HCT116 (cell line): ENCODE results near the gene MYH11. TPM values are rescaled to one million over a fixed set of nuclear protein-coding genes. Genes with fewer than 3 reads are reported as not detected.

Experiments
- ATAC-seq: fragments of 200-7000 bp; cut with Tn5 transposase; 2 replicates; pipeline ENCODE4 v1.9.1; 2020; ENCODE audit warnings: mild to moderate bottlenecking, moderate library complexity
- BruUV-seq: library from RNA; stranded (reverse); fragments of 400-500 nt; replicated peaks from 2 replicates; lab custom pipeline; 2021; lab: Mats Ljungman, UMichigan
- CTCF ChIA-PET: fragments of 300-600 bp; sonication (Branson Sonifier 250); formaldehyde crosslinking; loops from one replicate; lab custom pipeline; 2021; ENCODE audit warnings: antibody characterized with exemption; lab: Charles Lee
- POLR2A ChIA-PET: fragments of 300-600, 350-600 bp; sonication (Branson Sonifier 250); formaldehyde crosslinking; loops from one replicate; lab custom pipeline; 2021; ENCODE audit warnings: antibody characterized with exemption; lab: Charles Lee
- RAD21 ChIA-PET, 2 experiments: fragments of 300-600 bp; sonication (Branson Sonifier 250); formaldehyde crosslinking; loops; one replicate each; lab custom pipeline; 2023; ENCODE audit warnings: low total read pairs in 2 of 2; ENCODE audit not compliant: uncharacterized antibody in 2 of 2, unreplicated experiment in 2 of 2, low non-redundant PET in 1 of 2; lab: Charles Lee
- DNase-seq: peaks from one replicate; pipeline ENCODE4 v3.0.0-alpha.2; 2010; ENCODE audit warnings: low read depth, low spot score
- H2AFZ ChIP-seq: fragments of 200-600 bp; shearing (Covaris generic), sonication (generic); 2 replicates; pipeline ENCODE4 v1.6.1; 2017; ENCODE audit warnings: low read depth, mixed run types, mixed read lengths, antibody characterized with exemption, low read length; ENCODE audit not compliant: poor library complexity, severe bottlenecking
- H3K27ac ChIP-seq: 2 replicates; pipeline ENCODE4 v1.5.1; 2012; ENCODE audit warnings: low read depth, low read length
- H3K27me3 ChIP-seq: fragments of 200-600 bp; sonication (generic); 2 replicates; pipeline ENCODE4 v1.6.1; 2016; ENCODE audit warnings: mixed run types, low read length, mixed read lengths; ENCODE audit not compliant: insufficient read depth
- H3K36me3 ChIP-seq, 2 experiments: fragments of 200-500 bp in 1 of 2; fragments of 200-600 bp in 1 of 2; sonication (Bioruptor generic) in 1 of 2; sonication (generic) in 1 of 2; 2 replicates each; pipeline versions ENCODE4 v1.5.1 to v1.6.1; 2014 to 2016; ENCODE audit warnings: low read length in 2 of 2, inconsistent platforms in 1 of 2, mixed read lengths in 1 of 2, mixed run types in 1 of 2; ENCODE audit not compliant: insufficient read depth in 2 of 2, control insufficient read depth in 1 of 2
- H3K4me1 ChIP-seq, 2 experiments: fragments of 200-600 bp in 1 of 2; sonication (generic) in 1 of 2; 2 replicates each; pipeline versions ENCODE4 v1.5.1 to v1.6.1; 2012 to 2017; ENCODE audit warnings: low read length in 2 of 2, inconsistent platforms in 1 of 2, mild to moderate bottlenecking in 1 of 2, mixed read lengths in 1 of 2, mixed run types in 1 of 2, moderate library complexity in 1 of 2; ENCODE audit not compliant: insufficient read depth in 2 of 2, control insufficient read depth in 1 of 2
- H3K4me2 ChIP-seq: fragments of 200-600 bp; sonication (generic); 2 replicates; pipeline ENCODE4 v1.6.1; 2017; ENCODE audit warnings: mixed run types, low read length, mixed read lengths
- H3K4me3 ChIP-seq, 2 experiments: fragments of 200-600 bp in 1 of 2; sonication (generic) in 1 of 2; replicated peaks in 1 of 2; 2 replicates each; pipeline ENCODE4 v1.5.1; 2011 to 2016; ENCODE audit warnings: low read length in 2 of 2, control low read depth in 1 of 2, low read depth in 1 of 2, mild to moderate bottlenecking in 1 of 2, mixed read lengths in 1 of 2, mixed run types in 1 of 2
- H3K79me2 ChIP-seq: fragments of 200-600 bp; sonication (generic); 2 replicates; pipeline ENCODE4 v1.6.1; 2017; ENCODE audit warnings: mild to moderate bottlenecking, mixed run types, low read length, moderate library complexity, mixed read lengths; ENCODE audit not compliant: insufficient read depth
- H3K9ac ChIP-seq: fragments of 200-600 bp; sonication (generic); 2 replicates; pipeline ENCODE4 v1.6.1; 2016; ENCODE audit warnings: low read length, mixed read lengths
- H3K9me2 ChIP-seq: fragments of 200-600 bp; sonication (generic), shearing (Covaris generic); 2 replicates; pipeline ENCODE4 v1.6.1; 2017; ENCODE audit warnings: mixed run types, mild to moderate bottlenecking, moderate library complexity; ENCODE audit not compliant: insufficient read depth
- H3K9me3 ChIP-seq, 2 experiments: fragments of 200-500 bp in 1 of 2; fragments of 200-600 bp in 1 of 2; sonication (Bioruptor generic) in 1 of 2; sonication (generic) in 1 of 2; 2 replicates each; pipeline ENCODE4 v1.6.1; 2014 to 2017; ENCODE audit warnings: low read length in 2 of 2, mixed read lengths in 2 of 2, inconsistent platforms in 1 of 2, low read depth in 1 of 2, mild to moderate bottlenecking in 1 of 2, mixed run types in 1 of 2, moderate library complexity in 1 of 2; ENCODE audit not compliant: control insufficient read depth in 1 of 2, insufficient read depth in 1 of 2
- H4K20me1 ChIP-seq: fragments of 200-600 bp; sonication (generic), shearing (Covaris generic); 2 replicates; pipeline ENCODE4 v1.6.1; 2017; ENCODE audit warnings: mixed run types, mild to moderate bottlenecking, moderate library complexity; ENCODE audit not compliant: insufficient read depth
- CBX3 ChIP-seq: IDR thresholded peaks from 2 replicates; pipeline ENCODE4 v1.6.1; 2012; ENCODE audit warnings: low read depth
- CEBPB ChIP-seq: IDR thresholded peaks from 2 replicates; pipeline ENCODE4 v1.6.1; 2012; ENCODE audit warnings: low read depth
- EGR1 ChIP-seq: IDR thresholded peaks from 2 replicates; pipeline ENCODE4 v1.6.1; 2012; ENCODE audit warnings: low read depth
- ELF1 ChIP-seq: IDR thresholded peaks from 2 replicates; pipeline ENCODE4 v1.6.1; 2012; ENCODE audit warnings: low read depth, borderline replicate concordance
- EZH2phosphoT487 ChIP-seq: fragments of 200-600 bp; IDR thresholded peaks from 2 replicates; pipeline ENCODE4 v1.6.1; 2018; ENCODE audit warnings: antibody characterized with exemption, borderline replicate concordance
- FOSL1 ChIP-seq: IDR thresholded peaks from 2 replicates; pipeline ENCODE4 v1.6.1; 2012; ENCODE audit warnings: low read depth
- JUND ChIP-seq: IDR thresholded peaks from 2 replicates; pipeline ENCODE4 v1.6.1; 2012
- MAX ChIP-seq: IDR thresholded peaks from 2 replicates; pipeline ENCODE4 v1.6.1; 2012
- POLR2A ChIP-seq: IDR thresholded peaks from 2 replicates; pipeline ENCODE4 v1.7.0; 2011; ENCODE audit warnings: borderline replicate concordance; ENCODE audit not compliant: insufficient read depth, insufficient read length; ENCODE audit errors: extremely low read depth
- POLR2AphosphoS5 ChIP-seq: IDR thresholded peaks from 2 replicates; pipeline ENCODE4 v1.6.1; 2011; ENCODE audit warnings: mild to moderate bottlenecking, low read depth, low read length, moderate library complexity
- RAD21 ChIP-seq: IDR thresholded peaks from 2 replicates; pipeline ENCODE4 v1.6.1; 2012; ENCODE audit warnings: low read depth, mild to moderate bottlenecking
- REST ChIP-seq: IDR thresholded peaks from 2 replicates; pipeline ENCODE4 v1.6.1; 2012; ENCODE audit warnings: low read depth
- SIN3A ChIP-seq: IDR thresholded peaks from 2 replicates; pipeline ENCODE4 v1.6.1; 2012; ENCODE audit warnings: low read depth
- SP1 ChIP-seq: IDR thresholded peaks from 2 replicates; pipeline ENCODE4 v1.6.1; 2012; ENCODE audit warnings: low read depth
- SRF ChIP-seq: IDR thresholded peaks from 2 replicates; pipeline ENCODE4 v1.6.1; 2012; ENCODE audit warnings: low read depth
- YY1 ChIP-seq: IDR thresholded peaks from 2 replicates; pipeline ENCODE4 v1.6.1; 2011; ENCODE audit warnings: low read length, low read depth, moderate library complexity, mild to moderate bottlenecking; ENCODE audit not compliant: insufficient replicate concordance; ENCODE audit errors: extremely low read depth
- ZFX ChIP-seq: fragments of 450-650 bp; IDR thresholded peaks from 2 replicates; pipeline ENCODE4 v1.6.1; 2017
- intact Hi-C: fragments of 100-400 bp; cut with micrococcal nuclease; formaldehyde crosslinking; loops from 2 replicates; pipeline ENCODE4 v1.10.0; 2022
- total RNA-seq: library from RNA; stranded (reverse); gene quantifications from one replicate; pipeline ENCODE4 v1.2.1, GENCODE V29; 2021; ENCODE audit not compliant: unreplicated experiment
- TF ChIP-seq, protein P1 (sequence below): IDR thresholded peaks from 2 replicates; pipeline ENCODE4 v1.6.1; 2012

Gene MYH11
- total RNA-seq, 1 experiment from 2014 or later: 0.61 TPM

GRCh38 chr16:15829460-15829859 is 27.4 kb downstream of the MYH11 start:
- ChIA-PET CTCF (interaction anchor here (1.1 kb wide), 1 partner anchor 8 kb away, joined by 3 read pairs; no protein-coding TSS in a partner anchor), POLR2A (no interaction called here), RAD21 (no interaction called here)
- intact Hi-C loops: no loop called here
- Histone ChIP-seq H3K4me1 (no peaks in the 10 kb centered on the region), H3K9me3 (no peaks in the 10 kb centered on the region), H3K4me3 (no peak overlapping the region), H3K79me2 (no peaks in the 10 kb centered on the region), H4K20me1 (no peaks in the 10 kb centered on the region), H3K9me2 (no peaks in the 10 kb centered on the region), H3K4me2 (no peak overlapping the region), H3K9ac (no peak overlapping the region), H3K27me3 (no peaks in the 10 kb centered on the region), H2AFZ (no peak overlapping the region), H3K27ac (no peak overlapping the region), H3K36me3 (no peaks in the 10 kb centered on the region)
- no peak for TF ChIP-seq SIN3A
- TF ChIP-seq RAD21: no peak
- TF ChIP-seq, protein P1, sequence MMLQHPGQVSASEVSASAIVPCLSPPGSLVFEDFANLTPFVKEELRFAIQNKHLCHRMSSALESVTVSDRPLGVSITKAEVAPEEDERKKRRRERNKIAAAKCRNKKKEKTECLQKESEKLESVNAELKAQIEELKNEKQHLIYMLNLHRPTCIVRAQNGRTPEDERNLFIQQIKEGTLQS: no peak
- no peak for TF ChIP-seq EZH2phosphoT487
- no peak for TF ChIP-seq JUND
- TF ChIP-seq SRF: no peak
- no peak for TF ChIP-seq SP1
- no TSS peak for BruUV-seq
- DNase-seq (no peak), ATAC-seq (no peak)

DNA sequence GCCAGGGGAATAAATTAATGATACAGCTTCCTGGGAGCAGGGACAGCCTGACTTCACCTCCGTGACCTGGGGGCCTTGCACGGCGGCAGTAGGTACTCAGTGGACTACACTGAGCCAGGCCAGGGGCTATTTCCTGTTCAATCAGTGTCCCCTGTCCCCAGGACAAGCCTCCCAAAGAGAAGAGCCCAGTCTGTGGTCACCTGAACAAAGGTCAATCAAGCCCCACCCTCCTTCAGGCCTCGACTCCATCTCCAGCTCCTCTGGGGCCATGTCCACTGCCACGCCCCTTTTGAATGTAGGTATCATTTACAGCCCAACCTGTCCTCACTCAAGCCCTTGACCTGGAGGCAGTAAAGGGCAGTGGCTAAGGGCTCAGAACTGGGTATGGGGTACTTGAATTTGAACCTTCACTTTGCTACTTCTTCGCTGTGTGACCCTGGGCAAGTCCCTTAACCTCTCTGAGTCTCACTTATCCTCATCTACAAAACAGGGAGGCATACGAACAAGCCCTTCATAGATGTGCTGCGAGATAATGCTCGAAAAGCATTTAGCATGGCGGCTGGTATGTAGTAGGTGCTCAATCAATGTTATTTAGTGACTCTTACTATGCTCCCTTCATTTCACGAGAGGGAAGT is 29.0 kb downstream of the MYH11 start:
- POLR2A ChIA-PET: no interaction called here
- no peaks in the 10 kb centered on the region for H3K27me3 ChIP-seq
- TF ChIP-seq POLR2AphosphoS5 (no peak), ZFX (no peak), SIN3A (no peak), REST (no peak), ELF1 (no peak), CEBPB (no peak), CBX3 (no peak), SP1 (no peak), MAX (no peak), RAD21 (no peak), EGR1 (no peak), YY1 (no peak), SRF (no peak), POLR2A (no peak), EZH2phosphoT487 (no peak), FOSL1 (no peak)

More for the DNA sequence above, 29.0 kb downstream of the MYH11 start:
- DNase-seq: no peak
- no peaks in the 10 kb centered on the region for H3K9me2 ChIP-seq
- H3K4me2 ChIP-seq: no peak overlapping the region
- ATAC-seq: no peak
- H3K4me3 ChIP-seq: no peak overlapping the region
- no peaks in the 10 kb centered on the region for H3K79me2 ChIP-seq
- BruUV-seq: no TSS peak
- ChIA-PET RAD21 (no interaction called here), CTCF (no interaction called here)
- H3K27ac ChIP-seq: no peak overlapping the region
- intact Hi-C loops: no loop called here
- no peaks in the 10 kb centered on the region for H3K4me1 ChIP-seq
- H2AFZ ChIP-seq: no peak overlapping the region
- no peak overlapping the region for H3K9ac ChIP-seq
- H3K9me3 ChIP-seq: no peaks in the 10 kb centered on the region
- H4K20me1 ChIP-seq: no peaks in the 10 kb centered on the region
- no peaks in the 10 kb centered on the region for H3K36me3 ChIP-seq
